ENCODE results near the gene AUTS2. TPM values are rescaled to one million over a fixed set of nuclear protein-coding genes. Genes with fewer than 3 reads are reported as not detected.

Gene AUTS2
- polyA plus RNA-seq, 1 donor (not counting 4 experiments of a cell fraction or from before 2014, with no cell fraction given): 4.7 TPM

GRCh38 chr7:69568266-69568665, 30.0 kb upstream of the AUTS2 start:
- H3K4me3 ChIP-seq (ENCODE audit: control insufficient read depth in 2 of 3, extremely low read depth in 1 of 3, insufficient read depth in 2 of 3, low read depth in 1 of 3, low read length in 3 of 3): no peak overlapping the region
- DNase-seq (ENCODE audit: low read depth, low spot score): no peak
- H3K9me3 ChIP-seq (ENCODE audit: control insufficient read depth, low read depth, low read length): no peaks in the 10 kb centered on the region
- peak; percentile 98 for FAIRE-seq
- H3K9ac ChIP-seq (ENCODE audit: control insufficient read depth, extremely low read depth, insufficient read depth, low read length): no peak overlapping the region
- no peak overlapping the region for H3K27ac ChIP-seq (ENCODE audit: control insufficient read depth, insufficient read depth, low read length)
- no peak overlapping the region for H2AFZ ChIP-seq (ENCODE audit: control insufficient read depth, low read length)
- H3K4me1 ChIP-seq (ENCODE audit: control insufficient read depth, extremely low read depth, insufficient read depth, low read length): peaks cover 10% of the 10 kb centered on the region
- no peaks in the 10 kb centered on the region for H3K36me3 ChIP-seq (ENCODE audit: control insufficient read depth in 2 of 2, extremely low read depth in 1 of 2, insufficient read depth in 2 of 2, low read length in 2 of 2)
- dilution Hi-C loops (cut with MboI; ENCODE audit: extremely low pct_ligation_motif_present, low sequenced_read_pairs): no loop called here
- TF ChIP-seq CTCF (optimal IDR thresholded peaks at IDR 0.05 in 1 of 3, IDR thresholded peaks at IDR 0.05 in 1 of 3, conservative IDR thresholded peaks at IDR 0.05 in 1 of 3; ENCODE audit: extremely low read depth in 1 of 3, insufficient read depth in 2 of 3, low read length in 3 of 3): no peak
- no peak for TF ChIP-seq EZH2 (IDR thresholded peaks at IDR 0.05; ENCODE audit: low read length)
- H3K27me3 ChIP-seq (ENCODE audit: control insufficient read depth, extremely low read depth, insufficient read depth, low read length): no peaks in the 10 kb centered on the region
- no peak overlapping the region for H3K4me2 ChIP-seq (ENCODE audit: control insufficient read depth, extremely low read depth, insufficient read depth, low read depth, low read length)
- H4K20me1 ChIP-seq (ENCODE audit: control insufficient read depth, extremely low read depth, insufficient read depth, low read length): no peaks in the 10 kb centered on the region
- H3K9me1 ChIP-seq (ENCODE audit: control insufficient read depth, extremely low read depth, insufficient read depth, low read length): no peaks in the 10 kb centered on the region
- H3K79me2 ChIP-seq (ENCODE audit: control insufficient read depth, insufficient read depth, low read length): no peaks in the 10 kb centered on the region

- Histone ChIP-seq H3K27ac (ENCODE audit: control insufficient read depth, insufficient read depth, low read length) (no peak overlapping the region), H3K4me1 (ENCODE audit: control insufficient read depth, extremely low read depth, insufficient read depth, low read length) (peaks cover 4% of the 10 kb centered on the region), H3K4me3 (ENCODE audit: control insufficient read depth in 2 of 3, extremely low read depth in 1 of 3, insufficient read depth in 2 of 3, low read depth in 1 of 3, low read length in 3 of 3) (no peak overlapping the region), H3K27me3 (ENCODE audit: control insufficient read depth, extremely low read depth, insufficient read depth, low read length) (no peaks in the 10 kb centered on the region), H3K4me2 (ENCODE audit: control insufficient read depth, extremely low read depth, insufficient read depth, low read depth, low read length) (no peak overlapping the region), H4K20me1 (ENCODE audit: control insufficient read depth, extremely low read depth, insufficient read depth, low read length) (no peaks in the 10 kb centered on the region), H3K9me3 (ENCODE audit: control insufficient read depth, low read depth, low read length) (no peaks in the 10 kb centered on the region), H3K79me2 (ENCODE audit: control insufficient read depth, insufficient read depth, low read length) (no peaks in the 10 kb centered on the region), H3K36me3 (ENCODE audit: control insufficient read depth in 2 of 2, extremely low read depth in 1 of 2, insufficient read depth in 2 of 2, low read length in 2 of 2) (no peaks in the 10 kb centered on the region), H2AFZ (ENCODE audit: control insufficient read depth, low read length) (no peak overlapping the region), H3K9ac (ENCODE audit: control insufficient read depth, extremely low read depth, insufficient read depth, low read length) (no peak overlapping the region), H3K9me1 (ENCODE audit: control insufficient read depth, extremely low read depth, insufficient read depth, low read length) (no peaks in the 10 kb centered on the region)
- DNase-seq (ENCODE audit: low read depth, low spot score): no peak
- dilution Hi-C loops (cut with MboI; ENCODE audit: extremely low pct_ligation_motif_present, low sequenced_read_pairs): no loop called here
- FAIRE-seq: no peak
- TF ChIP-seq CTCF (optimal IDR thresholded peaks at IDR 0.05 in 1 of 3, IDR thresholded peaks at IDR 0.05 in 1 of 3, conservative IDR thresholded peaks at IDR 0.05 in 1 of 3; ENCODE audit: extremely low read depth in 1 of 3, insufficient read depth in 2 of 3, low read length in 3 of 3) (no peak), EZH2 (IDR thresholded peaks at IDR 0.05; ENCODE audit: low read length) (no peak)
These were observed 22.6 kb upstream of the AUTS2 start for GRCh38 chr7:69575651-69576050.
